Measurements from ENCODE around the gene MED28. TPM values are rescaled to one million over a fixed set of nuclear protein-coding genes. Genes with fewer than 3 reads are reported as not detected.

The MED28 gene
- total RNA-seq, 1 experiment from 2014 or later, result 106 TPM

DNA sequence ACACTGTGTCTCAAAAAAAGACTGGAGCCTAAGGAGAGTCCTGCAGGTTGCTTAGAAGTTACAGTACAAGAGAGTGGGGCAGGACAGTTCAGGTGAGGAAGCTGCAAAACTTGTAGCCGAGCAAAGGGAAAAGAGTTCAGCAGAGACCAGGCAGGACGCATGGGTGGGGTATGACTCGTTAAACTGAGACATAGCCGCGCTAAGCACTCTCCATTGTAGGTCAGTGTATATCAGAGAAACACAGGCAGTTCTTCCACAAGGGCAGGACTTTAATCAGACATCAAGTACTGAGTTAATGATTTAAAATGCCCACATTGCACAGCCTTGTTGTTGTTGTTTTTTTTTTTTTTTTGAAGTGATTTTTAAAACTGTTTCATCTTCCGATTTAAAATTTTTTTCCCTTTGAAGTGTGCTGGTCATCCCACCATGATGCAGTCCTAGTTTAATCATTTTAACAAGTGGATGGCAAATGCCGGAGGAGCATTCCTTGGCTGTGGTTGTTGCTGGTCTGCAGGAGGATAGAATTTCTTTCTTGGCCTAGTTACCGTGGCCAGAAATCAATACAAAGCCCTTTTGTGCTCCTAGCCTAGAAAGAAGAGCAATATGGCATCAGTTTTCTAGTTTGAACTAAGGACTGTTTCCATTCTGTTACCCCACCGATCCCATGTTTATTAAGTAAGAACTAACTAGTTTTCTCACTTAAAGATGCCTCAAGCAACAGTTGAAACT lies 27.2 kb upstream of the MED28 start:
- peak overlapping the region; percentile 72; the same call in 1 of the 2 replicates for H3K27ac Mint-ChIP-seq
- ChIA-PET POLR2A (no interaction called here), CTCF (no interaction called here)
- DNase-seq (ENCODE audit: low spot score) (no peak), ATAC-seq (no peak)
- no peaks in the 10 kb centered on the region for H3K9me3 Mint-ChIP-seq
- peaks cover 14% of the 10 kb centered on the region for H3K4me1 Mint-ChIP-seq
- H3K27me3 Mint-ChIP-seq (ENCODE audit: low read depth), result no peaks in the 10 kb centered on the region
- TF ChIP-seq, protein P1, sequence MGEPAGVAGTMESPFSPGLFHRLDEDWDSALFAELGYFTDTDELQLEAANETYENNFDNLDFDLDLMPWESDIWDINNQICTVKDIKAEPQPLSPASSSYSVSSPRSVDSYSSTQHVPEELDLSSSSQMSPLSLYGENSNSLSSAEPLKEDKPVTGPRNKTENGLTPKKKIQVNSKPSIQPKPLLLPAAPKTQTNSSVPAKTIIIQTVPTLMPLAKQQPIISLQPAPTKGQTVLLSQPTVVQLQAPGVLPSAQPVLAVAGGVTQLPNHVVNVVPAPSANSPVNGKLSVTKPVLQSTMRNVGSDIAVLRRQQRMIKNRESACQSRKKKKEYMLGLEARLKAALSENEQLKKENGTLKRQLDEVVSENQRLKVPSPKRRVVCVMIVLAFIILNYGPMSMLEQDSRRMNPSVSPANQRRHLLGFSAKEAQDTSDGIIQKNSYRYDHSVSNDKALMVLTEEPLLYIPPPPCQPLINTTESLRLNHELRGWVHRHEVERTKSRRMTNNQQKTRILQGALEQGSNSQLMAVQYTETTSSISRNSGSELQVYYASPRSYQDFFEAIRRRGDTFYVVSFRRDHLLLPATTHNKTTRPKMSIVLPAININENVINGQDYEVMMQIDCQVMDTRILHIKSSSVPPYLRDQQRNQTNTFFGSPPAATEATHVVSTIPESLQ (CRISPR knock-in tag; IDR thresholded peaks at IDR 0.05), result no peak
- no peak for TF ChIP-seq NFYB (CRISPR knock-in tag; conservative IDR thresholded peaks at IDR 0.05; ENCODE audit: low read depth)
- no peak for TF ChIP-seq JUN (CRISPR knock-in tag; IDR thresholded peaks at IDR 0.05)
- TF ChIP-seq, protein P2, sequence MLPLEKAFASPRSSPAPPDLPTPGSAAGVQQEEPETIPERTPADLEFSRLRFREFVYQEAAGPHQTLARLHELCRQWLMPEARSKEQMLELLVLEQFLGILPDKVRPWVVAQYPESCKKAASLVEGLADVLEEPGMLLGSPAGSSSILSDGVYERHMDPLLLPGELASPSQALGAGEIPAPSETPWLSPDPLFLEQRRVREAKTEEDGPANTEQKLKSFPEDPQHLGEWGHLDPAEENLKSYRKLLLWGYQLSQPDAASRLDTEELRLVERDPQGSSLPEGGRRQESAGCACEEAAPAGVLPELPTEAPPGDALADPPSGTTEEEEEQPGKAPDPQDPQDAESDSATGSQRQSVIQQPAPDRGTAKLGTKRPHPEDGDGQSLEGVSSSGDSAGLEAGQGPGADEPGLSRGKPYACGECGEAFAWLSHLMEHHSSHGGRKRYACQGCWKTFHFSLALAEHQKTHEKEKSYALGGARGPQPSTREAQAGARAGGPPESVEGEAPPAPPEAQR (CRISPR knock-in tag; IDR thresholded peaks at IDR 0.05), result no peak
- no peak for TF ChIP-seq ZNF263 (CRISPR knock-in tag; IDR thresholded peaks at IDR 0.05; ENCODE audit: low read depth)
- no peak for TF ChIP-seq FOXJ3 (CRISPR knock-in tag; IDR thresholded peaks at IDR 0.05; ENCODE audit: borderline replicate concordance)
- TF ChIP-seq SMAD3 (CRISPR knock-in tag; IDR thresholded peaks at IDR 0.05; ENCODE audit: borderline replicate concordance), result no peak
- no peak for TF ChIP-seq TEAD1 (CRISPR knock-in tag; IDR thresholded peaks at IDR 0.05)
- TF ChIP-seq, protein P3, sequence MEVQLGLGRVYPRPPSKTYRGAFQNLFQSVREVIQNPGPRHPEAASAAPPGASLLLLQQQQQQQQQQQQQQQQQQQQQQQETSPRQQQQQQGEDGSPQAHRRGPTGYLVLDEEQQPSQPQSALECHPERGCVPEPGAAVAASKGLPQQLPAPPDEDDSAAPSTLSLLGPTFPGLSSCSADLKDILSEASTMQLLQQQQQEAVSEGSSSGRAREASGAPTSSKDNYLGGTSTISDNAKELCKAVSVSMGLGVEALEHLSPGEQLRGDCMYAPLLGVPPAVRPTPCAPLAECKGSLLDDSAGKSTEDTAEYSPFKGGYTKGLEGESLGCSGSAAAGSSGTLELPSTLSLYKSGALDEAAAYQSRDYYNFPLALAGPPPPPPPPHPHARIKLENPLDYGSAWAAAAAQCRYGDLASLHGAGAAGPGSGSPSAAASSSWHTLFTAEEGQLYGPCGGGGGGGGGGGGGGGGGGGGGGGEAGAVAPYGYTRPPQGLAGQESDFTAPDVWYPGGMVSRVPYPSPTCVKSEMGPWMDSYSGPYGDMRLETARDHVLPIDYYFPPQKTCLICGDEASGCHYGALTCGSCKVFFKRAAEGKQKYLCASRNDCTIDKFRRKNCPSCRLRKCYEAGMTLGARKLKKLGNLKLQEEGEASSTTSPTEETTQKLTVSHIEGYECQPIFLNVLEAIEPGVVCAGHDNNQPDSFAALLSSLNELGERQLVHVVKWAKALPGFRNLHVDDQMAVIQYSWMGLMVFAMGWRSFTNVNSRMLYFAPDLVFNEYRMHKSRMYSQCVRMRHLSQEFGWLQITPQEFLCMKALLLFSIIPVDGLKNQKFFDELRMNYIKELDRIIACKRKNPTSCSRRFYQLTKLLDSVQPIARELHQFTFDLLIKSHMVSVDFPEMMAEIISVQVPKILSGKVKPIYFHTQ (CRISPR knock-in tag; IDR thresholded peaks at IDR 0.05), result no peak
- no peak for TF ChIP-seq JAZF1 (CRISPR knock-in tag; IDR thresholded peaks at IDR 0.05)
- TF ChIP-seq, protein P4, sequence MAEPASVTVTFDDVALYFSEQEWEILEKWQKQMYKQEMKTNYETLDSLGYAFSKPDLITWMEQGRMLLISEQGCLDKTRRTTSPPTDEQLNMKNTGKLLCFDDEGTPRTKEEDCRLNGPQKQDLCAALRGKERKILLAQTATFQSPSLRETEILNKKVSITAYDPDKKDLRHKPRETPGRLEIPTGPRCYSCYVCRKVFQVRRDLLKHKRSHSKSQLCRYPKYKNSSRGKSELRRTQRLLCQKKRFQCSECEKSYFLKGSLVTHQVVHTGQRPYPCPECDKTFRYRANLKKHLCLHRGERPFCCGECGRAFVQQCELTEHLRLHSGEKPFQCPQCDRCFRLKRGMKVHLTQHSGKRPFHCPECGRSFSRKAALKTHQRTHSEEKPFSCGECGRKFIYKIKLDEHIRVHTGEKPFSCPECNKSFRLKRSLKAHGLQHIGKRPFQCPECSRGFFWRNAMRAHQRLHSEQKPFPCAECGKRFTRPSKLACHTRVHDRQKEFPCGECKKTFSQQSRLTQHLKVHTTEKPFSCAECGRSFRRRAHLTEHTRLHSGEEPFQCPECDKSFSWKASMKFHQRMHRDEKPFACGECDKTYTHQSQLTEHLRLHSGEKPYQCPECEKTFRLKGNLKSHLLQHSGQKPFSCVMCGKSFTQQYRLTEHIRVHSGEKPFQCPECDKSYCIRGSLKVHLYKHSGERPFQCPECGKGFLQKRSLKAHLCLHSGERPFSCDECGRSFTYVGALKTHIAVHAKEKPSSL (CRISPR knock-in tag; conservative IDR thresholded peaks at IDR 0.05), result no peak
- no peak for TF ChIP-seq FOXK1 (CRISPR knock-in tag; IDR thresholded peaks at IDR 0.05)
- TF ChIP-seq GABPB1 (CRISPR knock-in tag; IDR thresholded peaks at IDR 0.05), result no peak
- TF ChIP-seq CREM (CRISPR knock-in tag; IDR thresholded peaks at IDR 0.05), result no peak
- TF ChIP-seq, protein P5, sequence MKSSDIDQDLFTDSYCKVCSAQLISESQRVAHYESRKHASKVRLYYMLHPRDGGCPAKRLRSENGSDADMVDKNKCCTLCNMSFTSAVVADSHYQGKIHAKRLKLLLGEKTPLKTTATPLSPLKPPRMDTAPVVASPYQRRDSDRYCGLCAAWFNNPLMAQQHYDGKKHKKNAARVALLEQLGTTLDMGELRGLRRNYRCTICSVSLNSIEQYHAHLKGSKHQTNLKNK (CRISPR knock-in tag; IDR thresholded peaks at IDR 0.05), result no peak
- peaks cover 62% of the 10 kb centered on the region for H3K36me3 Mint-ChIP-seq
- H3K4me3 Mint-ChIP-seq, result no peak overlapping the region

- DNase-seq (ENCODE audit: low spot score) (no peak), ATAC-seq (no peak)
- H3K27me3 Mint-ChIP-seq (ENCODE audit: low read depth), result no peaks in the 10 kb centered on the region
- H3K4me3 Mint-ChIP-seq, result no peak overlapping the region
- peaks cover 58% of the 10 kb centered on the region for H3K36me3 Mint-ChIP-seq
- H3K4me1 Mint-ChIP-seq, result peaks cover 7% of the 10 kb centered on the region
- CTCF ChIA-PET, result no interaction called here
- POLR2A ChIA-PET, result no interaction called here
- H3K27ac Mint-ChIP-seq, result no peak overlapping the region
- no peaks in the 10 kb centered on the region for H3K9me3 Mint-ChIP-seq
- TF ChIP-seq OVOL2 (CRISPR knock-in tag; IDR thresholded peaks at IDR 0.05; ENCODE audit: borderline replicate concordance) (no peak), AFF4 (CRISPR knock-in tag; IDR thresholded peaks at IDR 0.05; ENCODE audit: borderline replicate concordance) (no peak), NFE2L1 (CRISPR knock-in tag; IDR thresholded peaks at IDR 0.05) (no peak)
- TF ChIP-seq, protein P3 (CRISPR knock-in tag; IDR thresholded peaks at IDR 0.05), result no peak
Observed at GRCh38 chr4:17589355-17589754, 25.1 kb upstream of the MED28 start.
